Common myeloid progenitor, CD34-positive (primary cell): ENCODE data around the gene PSMD9. TPM values are rescaled to one million over a fixed set of nuclear protein-coding genes. Genes with fewer than 3 reads are reported as not detected.

Experiments used
- CTCF ChIA-PET: fragments of 350-600 bp; sonication (Branson Sonifier 250); formaldehyde crosslinking; loops from one replicate; lab custom pipeline; 2021; ENCODE audit warnings: antibody characterized with exemption; lab: Charles Lee
- POLR2A ChIA-PET: fragments of 350-600 bp; sonication (Branson Sonifier 250); formaldehyde crosslinking; loops from one replicate; lab custom pipeline; 2021; ENCODE audit warnings: antibody characterized with exemption; lab: Charles Lee
- DNase-seq, 3 donors: peaks; one replicate each; pipeline versions ENCODE4 v3.0.0 to v3.0.0-alpha.2; 2013
- H3K27ac ChIP-seq, 2 experiments: 1 replicate in 1 of 2; 2 replicates in 1 of 2; pipeline ENCODE4 v1.7.0; 2013; ENCODE audit warnings: inconsistent platforms in 2 of 2, low read length in 2 of 2, mild to moderate bottlenecking in 2 of 2, low read depth in 1 of 2, moderate library complexity in 1 of 2; ENCODE audit not compliant: severe bottlenecking in 2 of 2, insufficient read depth in 1 of 2, poor library complexity in 1 of 2
- H3K27me3 ChIP-seq, 5 experiments: replicated peaks in 2 of 5; 1 replicate in 3 of 5; 2 replicates in 2 of 5; pipeline versions ENCODE4 v1.6.1 to v1.7.0; 2013; ENCODE audit warnings: low read length in 4 of 5, mild to moderate bottlenecking in 2 of 5, moderate library complexity in 2 of 5, inconsistent platforms in 1 of 5; ENCODE audit not compliant: insufficient read depth in 5 of 5, control insufficient read depth in 4 of 5
- H3K36me3 ChIP-seq, 4 experiments: 1 replicate in 2 of 4; 2 replicates in 2 of 4; pipeline versions ENCODE4 v1.6.1 to v1.7.0; 2013; ENCODE audit warnings: low read length in 3 of 4, control low read depth in 1 of 4, mild to moderate bottlenecking in 1 of 4; ENCODE audit not compliant: control insufficient read depth in 4 of 4, insufficient read depth in 4 of 4
- H3K4me1 ChIP-seq, 4 experiments: 1 replicate in 3 of 4; 2 replicates in 1 of 4; pipeline versions ENCODE4 v1.6.1 to v1.7.1; 2013; ENCODE audit warnings: low read length in 3 of 4, mild to moderate bottlenecking in 3 of 4, control low read depth in 1 of 4, inconsistent platforms in 1 of 4, moderate library complexity in 1 of 4; ENCODE audit not compliant: control insufficient read depth in 4 of 4, insufficient read depth in 4 of 4; ENCODE audit errors: control extremely low read depth in 1 of 4
- H3K4me3 ChIP-seq, 7 experiments: 1 replicate in 4 of 7; 2 replicates in 3 of 7; pipeline versions ENCODE4 v1.5.1 to v1.7.0; 2013; ENCODE audit warnings: mild to moderate bottlenecking in 7 of 7, low read length in 6 of 7, moderate library complexity in 6 of 7, inconsistent platforms in 2 of 7, low read depth in 2 of 7, control low read depth in 1 of 7; ENCODE audit not compliant: insufficient read depth in 4 of 7, control insufficient read depth in 1 of 7; ENCODE audit errors: extremely low read depth in 1 of 7
- H3K9me3 ChIP-seq, 5 experiments: 1 replicate in 4 of 5; 2 replicates in 1 of 5; pipeline versions ENCODE4 v1.6.1 to v1.7.1; 2013; ENCODE audit warnings: low read length in 4 of 5, mild to moderate bottlenecking in 2 of 5, inconsistent platforms in 1 of 5, low read depth in 1 of 5, moderate library complexity in 1 of 5; ENCODE audit not compliant: control insufficient read depth in 4 of 5, insufficient read depth in 2 of 5; ENCODE audit errors: control extremely low read depth in 1 of 5
- WGBS: methylation state at CpG from one replicate; pipeline ENCODE4 v1.1.5; 2013; ENCODE audit not compliant: insufficient coverage; 5-methylcytosine and 5-hydroxymethylcytosine counted together
- polyA plus RNA-seq: library from polyadenylated mRNA; unstranded; fragments of 120-200 nt; gene quantifications from one replicate; pipeline ENCODE4 v1.2.1, GENCODE V29; 2013

The PSMD9 gene
- 45.4 TPM for polyA plus RNA-seq

GRCh38 chr12:121888478-121889273 is at the start of gene PSMD9:
TSS of gene PSMD9 (plus strand) at chr12:121888790. CDS start at chr12:121888857, 67 bp downstream.
- peak within 1 kb of the TSS; percentile 72 to 94 (median 90) for H3K4me3 ChIP-seq
- H3K9me3 ChIP-seq = no peaks in the 10 kb centered on the region
- CTCF ChIA-PET = interaction anchor here (0.8 to 7.3 kb wide), 10 partner anchors 15 to 202 kb away, joined by 3 to 90 read pairs (median 4); partner anchors contain the start of gene RHOF
- under 1% methylated on average over 48 of the region's 67 CpGs for WGBS
- no peaks in the 10 kb centered on the region for H3K27me3 ChIP-seq
- H3K36me3 ChIP-seq = peaks cover 0 to 5% (median 2%) of the 10 kb centered on the region in 4 experiments
- peaks cover 3 to 22% (median 16%) of the 10 kb centered on the region in 4 experiments for H3K4me1 ChIP-seq
- DNase-seq = peak; percentile 97 to 98 (median 98)
- H3K27ac ChIP-seq = peak within 1 kb of the TSS; percentile 87 to 91
- POLR2A ChIA-PET = interaction anchor here (0.6 kb wide), 2 partner anchors 92 to 93 kb away, joined by 3 to 4 read pairs; no protein-coding TSS in a partner anchor

- H3K4me3 ChIP-seq = peak overlapping the region; percentile 35 to 89 (median 83)
- DNase-seq = peak; percentile 96 to 99 (median 98)
- ChIA-PET CTCF (interaction anchor here (1.0 to 4.2 kb wide), 9 partner anchors 11 to 49 kb away, joined by 3 to 28 read pairs (median 4); partner anchors contain the start of genes PSMD9 and RHOF), POLR2A (interaction anchor here (0.6 kb wide), 1 partner anchor 111 kb away, joined by 10 read pairs; no protein-coding TSS in a partner anchor)
- no peaks in the 10 kb centered on the region for H3K9me3 ChIP-seq
- peak overlapping the region in 1 of 2 experiments; percentile 77 for H3K27ac ChIP-seq
- H3K36me3 ChIP-seq = no peaks in the 10 kb centered on the region
- WGBS = 9% methylated on average over 49 of the region's 53 CpGs
- no peaks in the 10 kb centered on the region for H3K27me3 ChIP-seq
- H3K4me1 ChIP-seq = peaks cover 0 to 12% (median 10%) of the 10 kb centered on the region in 4 experiments
These were observed 49.2 kb upstream of the PSMD9 start for GRCh38 chr12:121839106-121839992.

- Histone ChIP-seq H3K27me3 (no peaks in the 10 kb centered on the region), H3K4me1 (peaks cover 0 to 12% (median 10%) of the 10 kb centered on the region in 4 experiments), H3K9me3 (no peaks in the 10 kb centered on the region), H3K27ac (peak overlapping the region in 1 of 2 experiments; percentile 77), H3K36me3 (no peaks in the 10 kb centered on the region), H3K4me3 (peak overlapping the region; percentile 35 to 89 (median 83))
- ChIA-PET POLR2A (no interaction called here), CTCF (interaction anchor here (1.2 to 4.2 kb wide), 5 partner anchors 14 to 48 kb away, joined by 4 to 28 read pairs (median 6); partner anchors contain the start of genes PSMD9 and RHOF)
- DNase-seq = no peak
- 68% methylated on average over 17 of the region's 24 CpGs for WGBS
These were observed 48.4 kb upstream of the PSMD9 start for GRCh38 chr12:121839993-121840761.

- WGBS = 87% methylated on average over 11 of the region's 13 CpGs
- no peaks in the 10 kb centered on the region for H3K9me3 ChIP-seq
- no peak overlapping the region for H3K27ac ChIP-seq
- H3K36me3 ChIP-seq = no peaks in the 10 kb centered on the region
- POLR2A ChIA-PET = no interaction called here
- H3K4me1 ChIP-seq = peaks cover 0 to 15% (median 10%) of the 10 kb centered on the region in 4 experiments
- CTCF ChIA-PET = interaction anchor here (0.8 to 1.9 kb wide), 6 partner anchors 8 to 58 kb away, joined by 3 to 4 read pairs (median 3); no protein-coding TSS in a partner anchor
- no peak overlapping the region for H3K4me3 ChIP-seq
- H3K27me3 ChIP-seq = no peaks in the 10 kb centered on the region
- DNase-seq = no peak
These were observed 45.2 kb upstream of the PSMD9 start for GRCh38 chr12:121843236-121843982.

- H3K4me1 ChIP-seq = peaks cover 0 to 2% (median 0%) of the 10 kb centered on the region in 4 experiments
- H3K9me3 ChIP-seq = no peaks in the 10 kb centered on the region
- no peaks in the 10 kb centered on the region for H3K27me3 ChIP-seq
- no CpG with 5 or more reads among the region's 1 CpG for WGBS
- peak; percentile 14 to 67 (median 62) for DNase-seq
- H3K36me3 ChIP-seq = no peaks in the 10 kb centered on the region
- no peak overlapping the region for H3K27ac ChIP-seq
- POLR2A ChIA-PET = no interaction called here
- CTCF ChIA-PET = interaction anchor here (1.4 kb wide), 1 partner anchor 26 kb away, joined by 5 read pairs; no protein-coding TSS in a partner anchor
- H3K4me3 ChIP-seq = no peak overlapping the region
These were observed 42.9 kb upstream of the PSMD9 start for GRCh38 chr12:121845701-121846100.

- no CpG with 5 or more reads among the region's 6 CpGs for WGBS
- no peaks in the 10 kb centered on the region for H3K36me3 ChIP-seq
- no peak overlapping the region for H3K4me3 ChIP-seq
- no peaks in the 10 kb centered on the region for H3K9me3 ChIP-seq
- no peak for DNase-seq
- ChIA-PET CTCF (no interaction called here), POLR2A (no interaction called here)
- H3K27ac ChIP-seq = no peak overlapping the region
- peaks cover 0 to 2% (median 0%) of the 10 kb centered on the region in 4 experiments for H3K4me1 ChIP-seq
- H3K27me3 ChIP-seq = no peaks in the 10 kb centered on the region
These were observed 39.4 kb upstream of the PSMD9 start for GRCh38 chr12:121849211-121849610.
